Esophagus muscularis mucosa (tissue), 4 donors: ENCODE data around the gene FOXK1. TPM values are rescaled to one million over a fixed set of nuclear protein-coding genes. Genes with fewer than 3 reads are reported as not detected.

Experiments used
- DNase-seq: peaks from one replicate; pipeline ENCODE4 v3.0.0-alpha.2; 2017; ENCODE audit errors: extremely low spot score
- H3K27ac ChIP-seq, 4 donors: fragments of 200-600 bp; sonication (generic); replicated peaks in 1 of 4; 1 replicate in 3 of 4; 2 replicates in 1 of 4; pipeline ENCODE4 v1.5.1; 2016 to 2019; ENCODE audit warnings: mild to moderate bottlenecking in 1 of 4
- H3K27me3 ChIP-seq, 4 donors: fragments of 200-600 bp; sonication (generic); one replicate each; pipeline versions ENCODE4 v1.5.1 to v1.6.0; 2016 to 2019
- H3K36me3 ChIP-seq, 4 donors: fragments of 200-600 bp; sonication (generic); one replicate each; pipeline ENCODE4 v1.5.1; 2016 to 2019
- H3K4me1 ChIP-seq, 4 donors: fragments of 200-600 bp; sonication (generic); one replicate each; pipeline ENCODE4 v1.5.1; 2016 to 2019
- H3K4me3 ChIP-seq, 4 donors: fragments of 200-600 bp; sonication (generic); 1 replicate in 2 of 4; 2 replicates in 2 of 4; pipeline ENCODE4 v1.5.1; 2016 to 2019; ENCODE audit warnings: mild to moderate bottlenecking in 4 of 4, moderate library complexity in 1 of 4
- H3K9me3 ChIP-seq, 4 donors: fragments of 200-600 bp; sonication (generic); 1 replicate in 3 of 4; 2 replicates in 1 of 4; pipeline ENCODE4 v1.5.1; 2016 to 2019
- EP300 ChIP-seq: sonication (generic); formaldehyde crosslinking; IDR thresholded peaks from one replicate; pipeline ENCODE4 v1.6.1; 2017; ENCODE audit warnings: antibody characterized with exemption
- POLR2A ChIP-seq: fragments of 450-650 bp; IDR thresholded peaks from one replicate; pipeline ENCODE4 v1.6.1; 2017; ENCODE audit warnings: antibody characterized with exemption, moderate library complexity, mild to moderate bottlenecking, low read depth
- POLR2AphosphoS5 ChIP-seq, 2 donors: sonication (generic); formaldehyde crosslinking; IDR thresholded peaks; one replicate each; pipeline ENCODE4 v1.6.1; 2017; ENCODE audit warnings: antibody characterized with exemption in 2 of 2
- WGBS: methylation state at CpG from one replicate; pipeline ENCODE4 v1.1.5; 2018; 5-methylcytosine and 5-hydroxymethylcytosine counted together
- intact Hi-C: fragments of 100-400 bp; cut with DNase I; formaldehyde crosslinking; loops from one replicate; pipeline ENCODE4 v1.15.1; 2023
- total RNA-seq, 4 donors: library from RNA; depleted of rRNA; stranded (reverse); fragments of >200 nt; gene quantifications; one replicate each; pipeline versions ENCODE4 v1.1.0 to v1.2.1, GENCODE V29; 2016
- TF ChIP-seq, protein P1 (sequence below), 3 experiments: fragments of 200-600 bp in 2 of 3; fragments of 450-650 bp in 1 of 3; sonication (generic) in 2 of 3; IDR thresholded peaks; one replicate each; pipeline ENCODE4 v1.5.1; 2017 to 2019; ENCODE audit warnings: antibody characterized with exemption in 3 of 3, mild to moderate bottlenecking in 2 of 3, moderate library complexity in 1 of 3

The FOXK1 gene
- total RNA-seq, 4 donors from 2014 or later = 23.4 to 46.1 (median 36.3) TPM

DNA sequence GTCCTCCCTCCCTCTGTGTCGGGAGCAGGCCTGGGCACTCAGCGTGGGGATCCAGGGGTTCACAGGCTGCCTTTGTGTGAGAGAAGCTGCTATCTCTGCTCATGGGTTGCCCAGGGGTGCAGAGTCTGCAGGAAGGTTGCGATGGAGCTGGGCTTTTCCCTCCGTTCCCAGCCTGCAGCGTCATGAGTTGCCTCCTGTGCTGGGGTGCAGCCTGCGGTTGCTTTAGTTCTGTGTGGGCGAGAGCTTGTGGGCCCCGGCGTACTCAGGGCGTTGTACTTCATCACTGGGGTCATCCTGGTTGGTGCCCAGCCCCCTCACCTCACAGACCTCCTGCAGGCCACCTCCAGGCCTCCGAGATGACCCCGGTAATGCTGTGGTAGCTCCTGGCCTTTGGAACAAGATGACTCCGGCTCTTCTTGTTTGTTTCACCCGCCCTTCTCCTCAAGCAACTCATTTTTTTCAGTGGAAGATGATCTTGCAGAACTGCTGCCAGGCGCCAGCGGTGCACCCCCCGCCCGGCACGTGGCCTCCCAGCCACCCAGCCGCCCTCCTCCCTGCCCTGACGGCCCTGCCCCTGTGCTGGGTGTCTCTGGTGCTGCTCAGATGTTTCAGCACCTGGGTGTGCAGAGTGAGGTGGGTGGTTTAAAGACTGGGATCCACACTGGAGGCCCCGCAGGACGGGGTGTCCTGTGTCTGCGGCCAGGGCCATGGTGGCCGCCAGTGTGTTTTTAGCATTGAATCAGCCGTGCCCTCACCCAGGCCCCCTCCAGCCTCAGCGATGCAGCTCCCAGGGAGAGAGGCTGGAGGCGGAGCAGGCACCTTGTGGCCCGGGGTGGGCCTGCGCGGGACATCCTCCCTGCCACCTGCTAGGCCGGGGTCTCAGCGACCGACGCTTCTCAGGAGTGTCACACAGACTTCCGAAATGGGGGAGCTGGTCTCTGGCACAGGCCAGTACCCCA is 100.5 kb downstream of the FOXK1 start:
- Histone ChIP-seq H3K4me1 (peaks cover 0 to 9% (median 9%) of the 10 kb centered on the region in 4 donors), H3K9me3 (no peaks in the 10 kb centered on the region), H3K27ac (no peak overlapping the region), H3K27me3 (no peaks in the 10 kb centered on the region), H3K36me3 (peaks cover 66 to 77% (median 70%) of the 10 kb centered on the region in 4 donors), H3K4me3 (no peak overlapping the region)
- WGBS = 89% methylated on average over 24 of the region's 36 CpGs
- DNase-seq = no peak
- intact Hi-C loops = no loop called here
- TF ChIP-seq POLR2AphosphoS5 (IDR thresholded peaks at IDR 0.05) (no peak), POLR2A (no peak), EP300 (no peak)
- TF ChIP-seq, protein P1, sequence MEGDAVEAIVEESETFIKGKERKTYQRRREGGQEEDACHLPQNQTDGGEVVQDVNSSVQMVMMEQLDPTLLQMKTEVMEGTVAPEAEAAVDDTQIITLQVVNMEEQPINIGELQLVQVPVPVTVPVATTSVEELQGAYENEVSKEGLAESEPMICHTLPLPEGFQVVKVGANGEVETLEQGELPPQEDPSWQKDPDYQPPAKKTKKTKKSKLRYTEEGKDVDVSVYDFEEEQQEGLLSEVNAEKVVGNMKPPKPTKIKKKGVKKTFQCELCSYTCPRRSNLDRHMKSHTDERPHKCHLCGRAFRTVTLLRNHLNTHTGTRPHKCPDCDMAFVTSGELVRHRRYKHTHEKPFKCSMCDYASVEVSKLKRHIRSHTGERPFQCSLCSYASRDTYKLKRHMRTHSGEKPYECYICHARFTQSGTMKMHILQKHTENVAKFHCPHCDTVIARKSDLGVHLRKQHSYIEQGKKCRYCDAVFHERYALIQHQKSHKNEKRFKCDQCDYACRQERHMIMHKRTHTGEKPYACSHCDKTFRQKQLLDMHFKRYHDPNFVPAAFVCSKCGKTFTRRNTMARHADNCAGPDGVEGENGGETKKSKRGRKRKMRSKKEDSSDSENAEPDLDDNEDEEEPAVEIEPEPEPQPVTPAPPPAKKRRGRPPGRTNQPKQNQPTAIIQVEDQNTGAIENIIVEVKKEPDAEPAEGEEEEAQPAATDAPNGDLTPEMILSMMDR (IDR thresholded peaks at IDR 0.05) = no peak

DNA sequence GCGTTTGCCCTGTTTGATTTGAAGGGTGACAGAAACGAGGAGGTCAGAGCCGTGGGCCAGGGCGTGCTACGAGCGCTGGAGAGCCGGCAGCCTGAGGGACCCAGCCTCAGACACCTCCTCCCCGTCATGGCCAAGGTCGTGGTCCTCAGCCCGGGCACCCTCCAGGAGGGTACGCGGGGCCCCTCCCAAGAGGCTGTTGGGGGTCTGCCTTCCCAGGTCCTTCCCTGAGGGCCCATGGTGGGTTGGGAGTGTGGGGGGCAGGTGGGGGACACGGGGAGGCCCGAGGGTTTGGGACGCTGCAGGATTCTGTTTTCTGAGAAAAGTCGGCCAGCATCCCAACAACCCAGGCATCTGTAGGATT is 101.2 kb downstream of the FOXK1 start:
- Histone ChIP-seq H3K9me3 (no peaks in the 10 kb centered on the region), H3K36me3 (peaks cover 72 to 78% (median 76%) of the 10 kb centered on the region in 4 donors), H3K27me3 (no peaks in the 10 kb centered on the region), H3K27ac (no peak overlapping the region), H3K4me1 (peaks cover 0 to 2% (median 2%) of the 10 kb centered on the region in 4 donors), H3K4me3 (no peak overlapping the region)
- no peak for DNase-seq
- 93% methylated on average over 3 of the region's 16 CpGs for WGBS
- no peak for TF ChIP-seq EP300
- no peak for TF ChIP-seq POLR2AphosphoS5 (IDR thresholded peaks at IDR 0.05)
- no peak for TF ChIP-seq POLR2A
- TF ChIP-seq, protein P1 (IDR thresholded peaks at IDR 0.05) = no peak
- intact Hi-C loops = no loop called here

- TF ChIP-seq POLR2AphosphoS5 (IDR thresholded peaks at IDR 0.05) (no peak), EP300 (no peak), POLR2A (no peak)
- TF ChIP-seq, protein P1 (IDR thresholded peaks at IDR 0.05) = no peak
- no peak overlapping the region for H3K27ac ChIP-seq
- WGBS = 96% methylated on average over 4 of the region's 40 CpGs
- no peak overlapping the region for H3K4me3 ChIP-seq
- no peaks in the 10 kb centered on the region for H3K4me1 ChIP-seq
- intact Hi-C loops = no loop called here
- no peaks in the 10 kb centered on the region for H3K9me3 ChIP-seq
- H3K36me3 ChIP-seq = peaks cover 78 to 83% (median 82%) of the 10 kb centered on the region in 4 donors
- no peak for DNase-seq
- no peaks in the 10 kb centered on the region for H3K27me3 ChIP-seq
Observed at GRCh38 chr7:4783762-4784351, 101.8 kb downstream of the FOXK1 start.

DNA sequence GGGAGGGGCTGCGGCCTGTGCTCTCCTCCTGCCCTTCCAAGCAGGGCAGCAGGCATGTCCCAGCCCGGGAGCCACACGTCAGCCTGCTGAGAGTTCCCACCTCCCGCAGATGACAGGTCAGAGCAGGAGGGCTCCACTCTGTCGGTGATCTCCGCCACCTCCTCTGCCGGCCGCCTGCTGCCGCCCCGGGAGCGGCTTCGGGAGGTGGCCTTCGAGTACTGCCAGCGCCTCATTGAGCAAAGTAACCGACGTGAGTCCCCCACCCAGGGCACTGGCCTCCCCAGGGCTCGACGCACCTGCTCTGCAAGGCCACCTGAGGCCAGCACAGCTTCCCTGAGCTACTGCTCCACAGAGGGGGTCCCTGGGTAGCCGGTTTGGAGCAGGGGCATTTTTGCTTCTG is 102.7 kb downstream of the FOXK1 start:
- H3K9me3 ChIP-seq = no peaks in the 10 kb centered on the region
- TF ChIP-seq POLR2AphosphoS5 (IDR thresholded peaks at IDR 0.05) = no peak
- TF ChIP-seq POLR2A = no peak
- TF ChIP-seq, protein P1 (IDR thresholded peaks at IDR 0.05) = no peak
- TF ChIP-seq EP300 = no peak
- WGBS = 92% methylated on average over 14 of the region's 19 CpGs
- no peak overlapping the region for H3K27ac ChIP-seq
- intact Hi-C loops = no loop called here
- no peak for DNase-seq
- H3K27me3 ChIP-seq = no peaks in the 10 kb centered on the region
- H3K4me3 ChIP-seq = no peak overlapping the region
- H3K4me1 ChIP-seq = no peaks in the 10 kb centered on the region
- H3K36me3 ChIP-seq = peaks cover 79 to 92% (median 92%) of the 10 kb centered on the region in 4 donors
